ENCODE results near the gene LRMDA. TPM values are rescaled to one million over a fixed set of nuclear protein-coding genes. Genes with fewer than 3 reads are reported as not detected.

Gene LRMDA
- polyA plus RNA-seq, 3 donors, result 39.8 to 59.6 (median 56.4) TPM

DNA sequence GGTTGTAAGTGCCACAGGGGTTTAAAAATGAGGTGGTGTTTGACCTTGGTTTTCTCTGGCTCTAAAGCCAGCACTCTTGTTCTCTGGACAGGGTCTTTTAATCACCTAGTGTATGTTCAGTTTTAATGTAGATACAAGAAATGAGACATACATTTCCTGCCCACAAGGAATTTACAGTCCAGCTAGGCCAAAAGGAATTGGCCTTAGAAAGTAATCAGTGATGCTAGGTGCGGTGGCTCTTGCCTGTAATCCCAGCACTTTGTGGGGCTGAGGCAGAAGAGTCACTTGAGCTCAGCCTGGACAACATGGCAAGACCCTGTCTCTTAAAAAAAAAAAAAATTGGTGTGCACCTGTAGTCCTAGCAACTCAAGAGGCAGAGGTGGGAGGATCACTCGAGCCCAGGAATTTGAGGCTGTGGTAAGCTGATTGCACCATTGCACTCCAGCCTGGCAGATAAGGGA is 100.2 kb downstream of the LRMDA start:
- Histone ChIP-seq H4K20me1 (ENCODE audit: insufficient read depth, low read length) (peaks cover 3% of the 10 kb centered on the region), H3K36me3 (replicated peaks in 1 of 2; ENCODE audit: control insufficient read depth in 1 of 2, insufficient read depth in 2 of 2, low read length in 2 of 2) (peaks cover 0 to 3% of the 10 kb centered on the region in 2 donors), H3K4me3 (replicated peaks in 1 of 3; ENCODE audit: low read depth in 2 of 3, low read length in 3 of 3) (no peak overlapping the region), H3K9ac (ENCODE audit: insufficient read depth, low read length, poor library complexity, severe bottlenecking) (no peak overlapping the region), H3K79me2 (ENCODE audit: insufficient read depth, low read length) (peaks cover 55% of the 10 kb centered on the region), H3K27me3 (ENCODE audit: control insufficient read depth in 2 of 2, insufficient read depth in 2 of 2, low read length in 2 of 2) (no peaks in the 10 kb centered on the region), H3K9me3 (replicated peaks in 1 of 2; ENCODE audit: control insufficient read depth in 1 of 2, insufficient read depth in 1 of 2, low read length in 2 of 2) (no peaks in the 10 kb centered on the region), H3K4me1 (ENCODE audit: control insufficient read depth in 1 of 2, insufficient read depth in 2 of 2, low read length in 2 of 2) (peaks cover 49 to 50% of the 10 kb centered on the region in 2 donors), H3K4me2 (replicated peaks; ENCODE audit: extremely low read depth, low read length, poor library complexity, severe bottlenecking) (no peak overlapping the region), H2AFZ (ENCODE audit: insufficient read depth, low read depth, low read length, poor library complexity, severe bottlenecking) (no peak overlapping the region), H3K27ac (ENCODE audit: low read depth in 1 of 2, low read length in 2 of 2) (no peak overlapping the region)
- peaks cover 20 to 27% of the 10 kb centered on the region in 2 donors for H3K36me3 Mint-ChIP-seq
- peaks cover 49% of the 10 kb centered on the region for H3K4me1 Mint-ChIP-seq
- DNase-seq, result no peak
- peak overlapping the region in 1 of 7 donors; percentile 51 for H3K27ac Mint-ChIP-seq
- TF ChIP-seq CTCF (IDR thresholded peaks at IDR 0.05), result no peak
- H3K27me3 Mint-ChIP-seq (ENCODE audit: low read depth in 3 of 3), result peaks cover 0 to 4% (median 0%) of the 10 kb centered on the region in 3 donors
- H3K4me3 Mint-ChIP-seq, result no peak overlapping the region
- WGBS (ENCODE audit: insufficient coverage), result 100% methylated on average over 1 of the region's 2 CpGs
- intact Hi-C loops (cut with micrococcal nuclease), result loop anchor here in 1 of 2 donors (10.0 kb wide), 1 partner anchor 127 kb away; the partner anchor contains the start of gene ZNF503
- H3K9me3 Mint-ChIP-seq, result peaks cover 0 to 5% (median 0%) of the 10 kb centered on the region in 7 donors

DNA sequence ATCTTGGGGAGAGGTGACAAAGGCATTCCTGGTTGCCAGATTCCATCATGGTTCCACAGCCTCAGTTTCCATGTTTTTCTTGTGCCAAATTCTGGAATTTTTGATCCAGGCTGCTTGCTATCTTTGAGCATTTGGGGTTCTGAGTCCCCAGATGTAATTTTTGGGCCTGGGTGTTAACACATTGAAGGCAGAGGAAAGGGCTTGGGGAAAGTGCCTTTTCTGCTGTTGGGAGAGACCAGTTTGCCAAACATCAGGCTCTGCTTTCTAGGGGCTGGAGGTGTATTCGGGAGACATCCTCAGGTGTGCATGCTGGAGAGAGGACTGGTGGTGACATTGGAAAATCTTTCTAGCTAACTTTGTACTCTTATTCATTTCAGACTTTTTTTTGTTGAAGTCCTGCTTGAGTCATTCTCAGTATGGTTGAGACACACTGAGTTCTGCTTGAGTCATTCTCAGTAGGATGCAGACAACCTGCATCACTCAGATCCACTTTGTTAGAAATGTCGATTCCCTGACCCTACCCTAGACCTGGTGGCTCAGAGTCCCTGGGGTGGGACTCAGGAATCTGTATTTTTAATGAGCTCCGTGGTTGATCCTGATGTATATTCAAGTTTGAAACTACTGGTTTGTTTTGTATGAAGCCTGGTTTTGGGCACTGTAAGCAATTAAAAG is 101.0 kb downstream of the LRMDA start:
- Histone ChIP-seq H3K27me3 (ENCODE audit: control insufficient read depth in 2 of 2, insufficient read depth in 2 of 2, low read length in 2 of 2) (no peaks in the 10 kb centered on the region), H2AFZ (ENCODE audit: insufficient read depth, low read depth, low read length, poor library complexity, severe bottlenecking) (no peak overlapping the region), H3K9ac (ENCODE audit: insufficient read depth, low read length, poor library complexity, severe bottlenecking) (no peak overlapping the region), H3K79me2 (ENCODE audit: insufficient read depth, low read length) (peaks cover 50% of the 10 kb centered on the region), H3K4me2 (replicated peaks; ENCODE audit: extremely low read depth, low read length, poor library complexity, severe bottlenecking) (no peak overlapping the region), H3K27ac (ENCODE audit: low read depth in 1 of 2, low read length in 2 of 2) (peak overlapping the region in 1 of 2 donors; percentile 30), H3K4me1 (ENCODE audit: control insufficient read depth in 1 of 2, insufficient read depth in 2 of 2, low read length in 2 of 2) (peaks cover 49 to 50% of the 10 kb centered on the region in 2 donors), H3K4me3 (replicated peaks in 1 of 3; ENCODE audit: low read depth in 2 of 3, low read length in 3 of 3) (no peak overlapping the region), H4K20me1 (ENCODE audit: insufficient read depth, low read length) (peaks cover 3% of the 10 kb centered on the region), H3K36me3 (replicated peaks in 1 of 2; ENCODE audit: control insufficient read depth in 1 of 2, insufficient read depth in 2 of 2, low read length in 2 of 2) (peaks cover 0 to 10% of the 10 kb centered on the region in 2 donors), H3K9me3 (replicated peaks in 1 of 2; ENCODE audit: control insufficient read depth in 1 of 2, insufficient read depth in 1 of 2, low read length in 2 of 2) (no peaks in the 10 kb centered on the region)
- H3K4me3 Mint-ChIP-seq, result peak overlapping the region in 1 of 2 donors; percentile 26
- intact Hi-C loops (cut with micrococcal nuclease), result loop anchor here in 1 of 2 donors (10.0 kb wide), 1 partner anchor 128 kb away; the partner anchor contains the start of gene ZNF503
- H3K4me1 Mint-ChIP-seq, result peaks cover 46% of the 10 kb centered on the region
- no peak for TF ChIP-seq CTCF (IDR thresholded peaks at IDR 0.05)
- H3K27ac Mint-ChIP-seq, result peak overlapping the region; percentile 51 to 87 (median 68)
- 100% methylated on average over 1 of the region's 3 CpGs for WGBS (ENCODE audit: insufficient coverage)
- peaks cover 0 to 4% (median 0%) of the 10 kb centered on the region in 3 donors for H3K27me3 Mint-ChIP-seq (ENCODE audit: low read depth in 3 of 3)
- peaks cover 16 to 25% of the 10 kb centered on the region in 2 donors for H3K36me3 Mint-ChIP-seq
- peak; percentile 65 to 78 (median 71) for DNase-seq
- H3K9me3 Mint-ChIP-seq, result peaks cover 0 to 5% (median 0%) of the 10 kb centered on the region in 7 donors

Data from CD14-positive monocyte (primary cell).